ENCODE results near the gene GPX7. TPM values are rescaled to one million over a fixed set of nuclear protein-coding genes. Genes with fewer than 3 reads are reported as not detected.

Gene GPX7
- total RNA-seq, 3 donors from 2014 or later: 0.46 to 7.8 (median 4.0) TPM

DNA sequence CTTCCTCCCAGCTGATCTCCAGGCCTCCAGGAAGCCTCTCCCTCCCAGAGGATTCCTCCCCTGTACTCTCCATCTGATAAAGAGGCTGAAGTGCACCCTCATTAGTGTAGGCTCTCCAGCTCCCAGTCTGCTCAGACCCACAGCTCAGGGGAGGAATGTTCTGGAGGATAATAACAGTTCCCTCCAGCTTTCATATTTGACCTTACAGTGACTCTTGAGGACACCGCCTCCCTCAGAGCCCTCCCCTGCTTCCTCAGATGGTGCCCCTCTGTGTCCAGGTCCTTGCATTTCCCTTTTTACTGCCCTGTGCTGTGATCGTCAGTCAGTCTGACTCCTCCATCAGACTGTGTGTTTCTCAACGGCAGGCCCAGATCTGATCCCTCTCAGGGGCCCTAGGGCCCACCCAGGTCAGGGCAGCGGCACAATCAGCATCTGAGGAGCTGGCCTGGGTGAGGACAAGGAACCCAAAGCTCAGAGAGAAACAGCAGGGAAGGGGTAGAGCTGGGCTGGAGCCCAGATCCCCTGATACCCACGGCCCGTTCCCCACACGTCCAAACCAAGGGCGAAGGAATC is 29.7 kb downstream of the GPX7 start:
- intact Hi-C loops (cut with DNase I, micrococcal nuclease): no loop called here

GRCh38 chr1:52632732-52633290 is 30.6 kb downstream of the GPX7 start, which contains the start of gene SHISAL2A:
Gene SHISAL2A (plus strand): TSS chr1:52633168. CDS start chr1:52633494, 326 bp downstream.
- H3K4me1 ChIP-seq (ENCODE audit: low read depth): peaks cover 3% of the 10 kb centered on the region
- DNase-seq: peak; percentile 28 to 79 (median 63)
- ATAC-seq: peak; percentile 67
- H3K4me3 ChIP-seq: no peak within 1 kb of the TSS
- intact Hi-C loops (cut with DNase I, micrococcal nuclease): no loop called here
- TF ChIP-seq CTCF (IDR thresholded peaks at IDR 0.05): no peak
- H3K9me3 ChIP-seq: no peaks in the 10 kb centered on the region
- no peaks in the 10 kb centered on the region for H3K36me3 ChIP-seq (ENCODE audit: low read depth)

More for the DNA sequence above, 29.7 kb downstream of the GPX7 start:
- Histone ChIP-seq H3K36me3 (ENCODE audit: low read depth) (no peaks in the 10 kb centered on the region), H3K4me3 (no peak overlapping the region), H3K4me1 (ENCODE audit: low read depth) (peaks cover 3% of the 10 kb centered on the region), H3K9me3 (no peaks in the 10 kb centered on the region)
- TF ChIP-seq CTCF (IDR thresholded peaks at IDR 0.05): no peak
- ATAC-seq (peak; percentile 18), DNase-seq (no peak)

- intact Hi-C loops (cut with DNase I, micrococcal nuclease): no loop called here
- peak in 2 of 3 donors; percentile 37 to 58 for DNase-seq
- Histone ChIP-seq H3K36me3 (ENCODE audit: low read depth) (no peaks in the 10 kb centered on the region), H3K4me3 (no peak overlapping the region), H3K4me1 (ENCODE audit: low read depth) (peaks cover 3% of the 10 kb centered on the region), H3K9me3 (no peaks in the 10 kb centered on the region)
- TF ChIP-seq CTCF (IDR thresholded peaks at IDR 0.05): no peak
- ATAC-seq: peak; percentile 20
These were observed 31.2 kb downstream of the GPX7 start for GRCh38 chr1:52633291-52633754.

- DNase-seq (no peak), ATAC-seq (no peak)
- Histone ChIP-seq H3K9me3 (no peaks in the 10 kb centered on the region), H3K36me3 (ENCODE audit: low read depth) (no peaks in the 10 kb centered on the region), H3K4me3 (no peak overlapping the region), H3K4me1 (ENCODE audit: low read depth) (peaks cover 3% of the 10 kb centered on the region)
- intact Hi-C loops (cut with DNase I, micrococcal nuclease): no loop called here
- TF ChIP-seq CTCF (IDR thresholded peaks at IDR 0.05): no peak
These were observed 31.9 kb downstream of the GPX7 start for GRCh38 chr1:52634111-52634510.

GRCh38 chr1:52635321-52636089 is 33.3 kb downstream of the GPX7 start:
- TF ChIP-seq CTCF (IDR thresholded peaks at IDR 0.05): no peak
- peaks cover 3% of the 10 kb centered on the region for H3K4me1 ChIP-seq (ENCODE audit: low read depth)
- DNase-seq (peak in 1 of 3 donors; percentile 15), ATAC-seq (peak; percentile 11)
- H3K4me3 ChIP-seq: no peak overlapping the region
- no peaks in the 10 kb centered on the region for H3K36me3 ChIP-seq (ENCODE audit: low read depth)
- intact Hi-C loops (cut with DNase I, micrococcal nuclease): no loop called here
- H3K9me3 ChIP-seq: no peaks in the 10 kb centered on the region

Measured in mucosa of descending colon (tissue), 3 donors.